ENCODE measurements around the gene RAPH1.
"Not testable (repeated sequence)": the region's sequence is repeated elsewhere in the genome, so short reads cannot be mapped to it uniquely, and the experiment has no call there.

RAPH1 gene

DNA sequence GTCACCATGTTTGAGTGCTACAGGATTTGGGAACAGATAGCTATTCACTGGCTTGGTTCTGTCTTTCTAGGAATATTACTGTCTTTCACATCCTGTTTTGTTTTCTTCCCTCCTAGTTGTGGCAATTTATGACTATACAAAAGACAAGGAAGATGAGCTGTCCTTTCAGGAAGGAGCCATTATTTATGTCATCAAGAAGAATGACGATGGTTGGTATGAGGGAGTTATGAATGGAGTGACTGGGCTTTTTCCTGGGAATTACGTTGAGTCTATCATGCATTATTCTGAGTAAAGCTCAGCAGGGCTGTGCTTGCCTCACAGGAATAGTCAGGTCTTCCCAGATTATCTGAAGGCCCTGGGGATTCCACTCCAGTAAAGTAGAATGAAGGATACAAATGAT, 108.0 kb downstream of the RAPH1 start:
- no peak for DNase-seq

DNA sequence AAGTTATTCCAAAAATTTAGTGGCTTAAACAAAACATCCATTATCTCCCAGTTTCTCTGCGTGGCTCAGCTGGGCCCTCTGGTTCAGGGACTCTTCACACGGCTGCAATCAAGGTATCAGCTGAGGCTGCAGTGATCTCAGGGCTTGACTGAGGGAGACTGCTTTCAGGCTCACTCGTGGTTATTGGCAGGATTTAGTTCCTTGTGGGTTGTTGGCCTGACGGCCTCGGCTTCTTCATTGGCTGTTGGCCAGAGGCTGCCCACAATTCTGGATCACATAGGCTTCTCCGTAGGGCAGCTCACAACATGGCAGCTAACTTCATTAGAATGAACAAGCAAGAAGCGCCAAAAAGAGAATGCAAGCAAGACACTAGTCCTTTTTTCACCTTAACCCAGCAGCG, 116.8 kb downstream of the RAPH1 start:
- no peak for DNase-seq

GRCh38 chr2:203413796-203414195, 121.3 kb downstream of the RAPH1 start:
- no peak for DNase-seq

DNA sequence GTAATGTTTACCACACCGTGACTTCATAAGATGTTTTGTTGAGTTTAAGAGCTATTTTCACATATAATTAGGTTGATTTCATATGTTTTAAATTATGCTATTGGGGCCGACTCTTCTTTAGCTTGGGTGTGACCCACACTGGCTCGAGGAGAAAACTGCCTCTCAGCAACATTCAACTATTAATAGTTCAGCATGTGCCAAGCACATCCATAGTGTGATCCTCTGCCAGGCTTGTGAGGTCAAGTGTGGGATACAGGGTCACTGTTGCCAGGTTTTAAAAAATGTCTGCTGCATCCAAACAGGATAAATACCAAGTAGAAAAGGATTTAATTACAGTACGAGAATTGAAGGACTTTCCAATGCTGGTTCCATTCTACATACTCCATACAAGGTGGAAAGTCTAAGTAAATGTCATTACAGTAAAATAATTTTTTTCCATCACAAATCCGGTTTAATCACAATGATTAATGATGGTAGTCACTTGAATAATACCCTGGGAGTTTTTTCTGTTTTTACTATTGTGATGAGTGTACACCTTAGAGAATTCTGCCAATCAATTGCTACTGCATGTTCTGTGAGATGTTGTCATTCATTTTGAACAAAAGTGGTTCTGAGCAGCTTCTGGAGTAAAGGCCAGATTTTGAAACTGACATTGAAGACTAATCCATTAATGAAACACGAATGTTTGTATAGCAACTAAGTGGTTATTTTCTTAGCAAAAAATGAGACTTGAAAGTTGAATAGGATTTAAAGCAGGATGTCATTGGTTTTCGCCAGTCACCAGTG, 122.4 kb downstream of the RAPH1 start:
- DNase-seq: no peak

- no peak for DNase-seq
Measured at GRCh38 chr2:203407496-203407895, 127.6 kb downstream of the RAPH1 start.

GRCh38 chr2:203404996-203405395, 130.1 kb downstream of the RAPH1 start:
- no peak for DNase-seq

DNA sequence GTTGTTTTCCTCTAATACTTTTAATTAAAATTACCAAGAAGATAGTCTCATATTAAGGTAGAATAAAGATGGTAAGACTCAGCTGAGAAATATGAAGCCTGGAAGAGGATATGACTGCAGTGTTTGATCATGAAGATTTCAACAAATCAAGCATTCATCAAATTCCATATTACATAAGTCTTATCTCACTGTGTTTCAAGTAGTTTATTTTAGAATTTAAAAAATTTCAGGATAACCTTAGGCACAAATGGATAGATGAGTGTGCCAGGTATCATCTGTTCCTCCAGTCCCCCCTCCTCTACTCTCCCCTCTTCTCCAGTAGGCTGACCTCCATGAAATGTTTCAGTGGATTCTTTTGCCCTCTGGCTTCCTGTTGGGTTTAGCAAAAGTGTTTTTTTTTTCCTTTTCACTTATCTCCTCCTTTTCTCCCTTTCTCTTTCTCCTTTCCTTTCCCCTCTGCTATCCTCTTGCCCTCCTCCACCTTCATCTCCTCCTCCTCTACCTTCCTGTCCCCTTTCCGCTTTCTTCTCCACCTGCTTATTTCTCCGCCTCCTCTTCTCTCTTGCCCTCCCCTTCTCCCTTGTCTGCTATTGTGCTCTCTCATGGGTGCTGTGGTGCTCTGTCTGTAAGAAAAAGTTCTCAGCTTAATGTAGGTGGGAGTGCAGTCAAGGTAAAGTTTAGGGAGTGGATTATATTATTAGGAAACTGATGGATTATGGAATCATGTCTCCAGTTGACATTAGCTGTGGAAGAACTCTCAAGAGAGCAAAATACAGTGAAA, 134.1 kb downstream of the RAPH1 start:
- no peak for DNase-seq

- DNase-seq: no peak
Measured at GRCh38 chr2:203399031-203399430, 136.1 kb downstream of the RAPH1 start.

DNA sequence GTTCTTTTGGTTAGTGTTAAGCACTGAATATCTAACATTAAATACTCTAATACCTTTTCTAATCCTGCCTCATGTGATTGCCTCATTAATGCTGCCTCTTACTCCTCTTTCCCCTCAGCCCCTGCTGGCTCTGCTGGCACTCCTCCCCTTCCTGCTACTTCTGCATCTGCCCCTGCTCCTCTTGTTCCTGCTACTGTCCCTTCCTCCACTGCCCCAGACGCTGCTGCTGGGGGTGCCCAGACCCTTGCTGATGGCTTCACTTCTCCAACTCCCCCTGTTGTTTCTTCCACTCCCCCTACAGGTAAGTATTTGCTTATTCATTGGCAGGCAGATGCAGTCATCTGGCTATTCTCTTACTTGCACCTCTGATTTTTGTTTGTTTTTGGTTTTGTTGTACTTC, 138.4 kb downstream of the RAPH1 start:
- no peak for DNase-seq

GRCh38 chr2:203395858-203396257, 139.2 kb downstream of the RAPH1 start:
- DNase-seq: no peak

DNA sequence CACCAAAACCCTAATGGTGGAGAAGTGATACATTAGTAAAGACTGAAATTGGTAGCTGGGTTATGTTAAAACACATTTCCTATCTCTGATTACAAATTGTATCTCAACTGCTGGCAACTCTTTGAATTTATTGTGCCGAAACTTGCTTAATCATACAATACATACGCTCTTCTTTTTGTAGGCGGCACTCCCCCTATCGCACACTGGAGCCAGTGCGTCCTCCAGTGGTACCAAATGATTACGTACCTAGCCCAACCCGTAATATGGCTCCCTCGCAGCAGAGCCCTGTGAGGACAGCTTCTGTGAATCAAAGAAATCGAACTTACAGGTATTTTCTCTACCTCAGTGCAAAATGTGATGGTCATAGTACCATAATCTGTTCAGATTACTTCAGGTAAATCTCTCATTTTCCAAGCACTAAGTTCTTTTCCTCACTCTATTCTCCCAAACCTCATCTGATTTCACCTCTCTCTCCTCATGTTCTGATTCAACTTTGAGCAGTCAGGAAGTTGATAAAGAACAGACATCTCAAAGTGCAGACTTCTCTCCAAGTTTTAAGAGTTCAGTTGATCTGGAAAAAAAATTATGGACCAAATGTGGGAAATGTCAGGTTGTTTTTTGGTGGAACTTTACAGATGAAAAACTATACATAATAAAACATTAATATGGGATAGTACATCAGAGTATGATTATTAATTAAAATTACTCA, 140.4 kb downstream of the RAPH1 start:
- DNase-seq: no peak

- DNase-seq: not testable (repeated sequence)
Measured at GRCh38 chr2:203388153-203388552, 146.9 kb downstream of the RAPH1 start.

DNA sequence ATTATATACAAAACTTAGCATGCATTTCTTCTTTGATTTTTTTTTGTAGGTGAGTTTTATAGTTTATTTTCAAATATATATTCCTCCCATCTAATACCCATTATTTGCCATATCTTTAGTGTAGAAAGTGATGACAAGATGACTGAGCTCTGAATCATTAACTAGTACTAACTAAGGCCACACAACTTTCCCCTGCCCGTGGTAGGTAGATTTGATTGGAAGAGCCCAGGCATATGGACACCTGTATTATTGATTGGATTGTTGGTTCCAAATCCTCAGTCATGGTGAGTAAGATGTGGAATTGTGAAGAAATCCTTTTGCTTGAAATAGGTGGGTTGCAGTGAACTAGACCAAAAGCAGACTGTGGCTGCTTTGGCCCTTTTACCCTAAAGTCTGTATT, 152.1 kb downstream of the RAPH1 start:
- DNase-seq: no peak

DNA sequence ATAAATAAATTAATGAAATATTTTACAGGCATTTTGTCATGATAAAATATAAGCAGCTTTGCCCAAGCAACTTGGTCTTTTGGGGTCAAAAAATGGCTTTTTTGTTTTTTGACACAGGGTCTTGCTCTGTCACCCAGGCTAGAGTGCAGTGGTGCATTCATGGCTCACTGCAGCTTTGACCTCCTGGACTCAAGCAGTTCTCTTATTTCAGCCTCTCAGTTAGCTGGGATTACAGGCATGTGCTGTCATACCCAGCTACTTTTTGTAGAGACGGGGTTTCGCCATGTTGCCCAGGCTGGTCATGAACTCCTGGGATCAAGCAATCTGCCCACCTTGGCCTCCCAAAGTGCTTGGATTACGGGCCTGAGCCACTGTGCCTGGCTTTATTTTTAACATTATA, 155.9 kb downstream of the RAPH1 start:
- DNase-seq: no peak

DNA sequence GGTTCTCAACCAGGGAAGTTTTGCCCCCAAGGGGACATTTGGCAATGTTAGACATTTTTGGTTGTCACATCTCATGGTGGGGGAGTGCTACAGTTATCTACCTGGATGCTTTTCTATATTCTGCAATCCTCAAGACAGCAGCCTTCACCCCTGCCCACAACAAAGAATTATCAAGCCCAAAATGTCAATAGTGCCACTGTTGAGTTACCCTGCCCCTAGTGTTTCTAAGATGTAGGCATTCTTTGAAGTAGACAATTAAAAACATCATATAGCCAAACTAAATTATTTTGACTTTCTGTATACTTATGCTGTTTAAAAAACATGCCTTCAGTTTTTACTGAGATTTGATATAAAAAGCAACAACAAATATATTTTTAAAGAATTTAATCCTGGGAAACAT, 158.9 kb downstream of the RAPH1 start:
- DNase-seq: no peak

DNA sequence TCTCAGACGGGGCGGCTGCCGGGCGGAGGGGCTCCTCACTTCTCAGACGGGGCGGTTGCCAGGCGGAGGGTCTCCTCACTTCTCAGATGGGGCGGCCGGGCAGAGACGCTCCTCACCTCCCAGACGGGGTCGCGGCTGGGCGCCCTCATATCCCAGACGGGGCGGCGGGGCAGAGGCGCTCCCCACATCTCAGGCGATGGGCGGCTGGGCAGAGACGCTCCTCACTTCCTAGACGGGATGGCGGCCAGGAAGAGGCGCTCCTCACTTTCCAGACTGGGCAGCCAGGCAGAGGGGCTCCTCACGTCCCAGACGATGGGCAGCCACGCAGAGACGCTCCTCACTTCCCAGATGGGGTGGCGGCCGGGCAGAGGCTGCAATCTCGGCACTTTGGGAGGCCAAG, 162.4 kb downstream of the RAPH1 start:
- not testable (repeated sequence) for DNase-seq

DNA sequence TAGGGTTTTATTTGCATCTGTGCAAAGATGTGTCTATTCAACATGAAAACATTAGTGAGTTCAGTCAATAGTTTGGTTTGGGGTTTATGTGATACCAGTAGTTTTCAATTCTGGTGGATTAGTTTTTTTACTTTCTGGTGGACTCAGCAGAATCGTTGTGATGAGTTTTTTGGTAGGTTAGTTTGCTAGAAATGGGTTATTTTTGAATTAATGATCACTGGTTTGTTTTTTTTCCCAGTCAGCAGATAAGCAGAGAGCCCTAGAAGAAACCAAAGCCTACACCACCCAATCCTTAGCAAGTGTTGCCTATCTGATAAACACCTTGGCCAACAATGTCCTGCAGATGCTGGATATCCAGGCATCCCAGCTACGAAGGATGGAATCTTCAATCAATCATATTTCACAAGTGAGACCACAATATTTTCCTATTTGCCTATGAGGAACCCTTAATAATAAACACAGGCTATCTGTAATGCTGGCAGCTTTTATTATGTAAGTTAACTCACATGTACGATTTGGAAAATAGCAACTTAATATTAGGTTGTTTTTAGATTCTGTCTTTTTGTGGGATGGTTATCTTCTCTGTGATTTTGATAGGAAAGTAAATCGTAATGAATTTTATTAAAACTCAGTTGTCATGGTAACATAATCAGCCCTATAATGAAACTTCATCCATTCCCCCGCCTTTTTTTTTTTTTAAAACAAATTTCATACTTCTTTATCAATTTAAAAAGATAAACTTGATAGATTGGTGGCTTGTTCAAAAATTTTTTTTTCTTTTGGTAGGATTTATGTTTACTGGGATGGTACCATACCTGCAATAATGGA, 168.2 kb downstream of the RAPH1 start:
- no peak for DNase-seq

DNA sequence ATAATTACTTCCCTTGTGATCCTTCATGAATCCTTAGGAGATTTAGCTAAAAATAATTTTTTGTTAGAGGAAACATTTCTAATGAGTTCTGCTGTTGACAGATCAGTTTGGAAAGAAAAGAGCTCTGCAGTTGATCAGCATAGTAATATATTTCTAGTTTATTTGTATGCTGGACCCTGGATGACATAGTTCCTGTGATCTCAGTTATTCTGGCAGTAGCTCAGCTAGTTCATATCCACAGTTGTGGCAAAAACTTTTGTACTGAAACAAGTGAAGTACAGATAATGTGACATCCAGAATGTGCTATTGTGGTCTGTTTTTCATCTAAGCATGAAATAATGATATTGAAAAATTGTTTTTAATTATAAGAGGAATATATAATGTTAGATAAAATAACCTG, 173.2 kb downstream of the RAPH1 start:
- DNase-seq: no peak

DNA sequence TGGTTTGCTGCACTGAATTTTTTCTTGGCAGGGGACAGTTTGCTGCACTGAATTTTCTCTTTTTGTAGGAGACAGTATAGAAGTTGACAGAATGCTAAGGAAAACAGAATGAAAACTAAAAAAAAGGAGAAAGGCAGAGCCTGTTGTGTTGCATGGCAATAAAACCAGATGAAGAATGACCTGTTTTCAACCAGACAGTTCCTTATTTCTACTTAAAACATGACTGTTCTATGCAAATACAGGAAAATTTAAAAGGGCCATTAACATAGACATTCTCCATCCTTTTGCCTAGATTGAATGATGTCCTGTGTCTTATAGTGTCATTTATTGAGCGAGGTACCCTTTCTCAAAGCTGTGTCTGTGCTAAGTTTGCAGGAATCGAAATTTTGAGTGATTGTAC, 173.6 kb downstream of the RAPH1 start:
- no peak for DNase-seq

- DNase-seq: no peak
Measured at GRCh38 chr2:203360833-203361430, 174.2 kb downstream of the RAPH1 start.

DNA sequence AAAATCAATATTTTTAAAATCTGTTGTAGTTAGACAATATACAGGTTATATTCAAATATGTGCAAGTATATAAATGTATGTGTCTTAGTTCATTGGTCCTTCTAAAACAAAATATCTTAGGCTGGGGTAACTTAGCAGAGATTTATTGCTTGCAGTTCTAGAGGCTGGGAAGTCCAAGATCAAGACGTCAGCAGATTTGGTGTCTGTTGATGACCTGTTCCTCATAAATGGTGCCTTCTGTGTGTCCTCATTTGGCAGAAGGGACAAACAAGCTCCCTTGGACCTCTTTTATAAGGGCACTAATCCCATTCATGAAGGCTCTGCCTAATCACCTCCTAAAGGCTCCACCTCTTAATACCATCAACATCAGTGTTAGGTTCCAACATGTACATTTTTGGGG, 175.7 kb downstream of the RAPH1 start:
- no peak for DNase-seq

GRCh38 chr2:203354966-203355365, 180.1 kb downstream of the RAPH1 start:
- no peak for DNase-seq

Data from NCI-H187 (cell line).